GM21423 (cell line): ENCODE measurements around the gene TENM4.
"Not testable (repeated sequence)": the region's sequence is repeated elsewhere in the genome, so short reads cannot be mapped to it uniquely, and the experiment has no call there.

ENCODE experiments used
- ATAC-seq: cut with Tn5 transposase; IDR thresholded peaks from one replicate; pipeline ENCODE4 v1.9.1; 2021; ENCODE audit warnings: mild to moderate bottlenecking, moderate library complexity; ENCODE audit not compliant: unreplicated experiment

Gene TENM4

GRCh38 chr11:78832226-78832947 is 608.4 kb downstream of the TENM4 start:
- ATAC-seq, result no peak

- ATAC-seq, result no peak
These were observed 609.3 kb downstream of the TENM4 start for GRCh38 chr11:78831571-78831970.

GRCh38 chr11:78830277-78830819 is 610.5 kb downstream of the TENM4 start:
- ATAC-seq, result no peak

- no peak for ATAC-seq
These were observed 611.7 kb downstream of the TENM4 start for GRCh38 chr11:78829146-78829545.

GRCh38 chr11:78828676-78829075 is 612.2 kb downstream of the TENM4 start:
- ATAC-seq, result no peak

- not testable (repeated sequence) for ATAC-seq
These were observed 613.5 kb downstream of the TENM4 start for GRCh38 chr11:78827291-78827690.

- ATAC-seq, result no peak
These were observed 615.2 kb downstream of the TENM4 start for GRCh38 chr11:78825591-78826020.

- ATAC-seq, result no peak
These were observed 617.2 kb downstream of the TENM4 start for GRCh38 chr11:78823588-78823987.

GRCh38 chr11:78822931-78823423 is 617.9 kb downstream of the TENM4 start:
- no peak for ATAC-seq

GRCh38 chr11:78821371-78822306 is 619.2 kb downstream of the TENM4 start:
- ATAC-seq, result no peak

GRCh38 chr11:78820741-78821140 is 620.1 kb downstream of the TENM4 start:
- ATAC-seq, result no peak

- ATAC-seq, result no peak
These were observed 622.6 kb downstream of the TENM4 start for GRCh38 chr11:78818201-78818600.

GRCh38 chr11:78815831-78816230 is 625.0 kb downstream of the TENM4 start:
- no peak for ATAC-seq

- ATAC-seq, result no peak
These were observed 628.1 kb downstream of the TENM4 start for GRCh38 chr11:78812513-78813293.

- no peak for ATAC-seq
These were observed 630.2 kb downstream of the TENM4 start for GRCh38 chr11:78810559-78811009.

GRCh38 chr11:78809931-78810541 is 630.8 kb downstream of the TENM4 start:
- no peak for ATAC-seq

- no peak for ATAC-seq
These were observed 631.9 kb downstream of the TENM4 start for GRCh38 chr11:78808923-78809322.

GRCh38 chr11:78807351-78807750 is 633.5 kb downstream of the TENM4 start:
- ATAC-seq, result no peak

GRCh38 chr11:78806214-78807004 is 634.4 kb downstream of the TENM4 start:
- no peak for ATAC-seq
